HG03039 (cell line): ENCODE data around the gene SYVN1.

Source experiments
- ATAC-seq: cut with Tn5 transposase; IDR thresholded peaks from one replicate; pipeline ENCODE4 v1.9.1; 2021; ENCODE audit warnings: mild to moderate bottlenecking, moderate library complexity; ENCODE audit not compliant: unreplicated experiment

SYVN1 gene

GRCh38 chr11:65113361-65113756, 21.0 kb downstream of the SYVN1 start:
- ATAC-seq, result no peak

- no peak for ATAC-seq
Observed at GRCh38 chr11:65112546-65113360, 21.6 kb downstream of the SYVN1 start.

- peak; percentile 63 for ATAC-seq
Observed at GRCh38 chr11:65111744-65112545, 22.4 kb downstream of the SYVN1 start, which contains the start of gene TM7SF2. TSS of gene TM7SF2 (plus strand) at chr11:65111872. CDS start at chr11:65112016, 144 bp downstream.

GRCh38 chr11:65111159-65111743, 23.1 kb downstream of the SYVN1 start:
- no peak for ATAC-seq

- no peak for ATAC-seq
Observed at GRCh38 chr11:65110354-65110861, 23.9 kb downstream of the SYVN1 start.

- no peak for ATAC-seq
Observed at GRCh38 chr11:65109231-65110198, 24.8 kb downstream of the SYVN1 start.

GRCh38 chr11:65108469-65109123, 25.7 kb downstream of the SYVN1 start:
- no peak for ATAC-seq

GRCh38 chr11:65107751-65108468, 26.4 kb downstream of the SYVN1 start:
- ATAC-seq, result no peak

GRCh38 chr11:65107078-65107477, 27.2 kb downstream of the SYVN1 start:
- ATAC-seq, result no peak

- no peak for ATAC-seq
Observed at GRCh38 chr11:65104628-65105027, 29.7 kb downstream of the SYVN1 start.

GRCh38 chr11:65103476-65103875, 30.8 kb downstream of the SYVN1 start:
- no peak for ATAC-seq

GRCh38 chr11:65102142-65103095, 31.9 kb downstream of the SYVN1 start:
- ATAC-seq, result no peak

GRCh38 chr11:65100674-65101350, 33.5 kb downstream of the SYVN1 start:
- ATAC-seq, result no peak

- ATAC-seq, result no peak
Observed at GRCh38 chr11:65096926-65097325, 37.4 kb downstream of the SYVN1 start.

- ATAC-seq, result peak; percentile 70
Observed at GRCh38 chr11:65095974-65096806, 38.1 kb downstream of the SYVN1 start, which contains the start of gene VPS51. TSS of gene VPS51 (plus strand) at chr11:65096214. CDS start at chr11:65096251, 37 bp downstream.

- ATAC-seq, result no peak
Observed at GRCh38 chr11:65095427-65095826, 38.9 kb downstream of the SYVN1 start.
